Natural killer cell (primary cell): ENCODE results near the gene FKBP15. TPM values are rescaled to one million over a fixed set of nuclear protein-coding genes. Genes with fewer than 3 reads are reported as not detected.

Source experiments
- ATAC-seq, 3 donors: fragments of 150-1000 bp in 2 of 3; fragments of 200-7000 bp in 1 of 3; cut with Tn5 transposase; 1 replicate in 1 of 3; 2 replicates in 2 of 3; pipeline ENCODE4 v1.10.0; 2021; ENCODE audit warnings: mild to moderate bottlenecking in 2 of 3, moderate library complexity in 2 of 3
- DNase-seq, 2 donors: peaks; one replicate each; pipeline versions ENCODE4 v3.0.0 to v3.0.0-alpha.2; 2013 to 2021; ENCODE audit warnings: mixed read lengths in 1 of 2
- H3K27ac ChIP-seq: one replicate; pipeline ENCODE4 v1.5.1; 2013; ENCODE audit warnings: mild to moderate bottlenecking, low read length
- H3K27me3 ChIP-seq: one replicate; pipeline ENCODE4 v1.6.1; 2013; ENCODE audit warnings: low read length; ENCODE audit not compliant: control insufficient read depth, insufficient read depth
- H3K36me3 ChIP-seq: one replicate; pipeline ENCODE4 v1.6.1; 2013; ENCODE audit warnings: low read length; ENCODE audit not compliant: control insufficient read depth, insufficient read depth
- H3K4me1 ChIP-seq: one replicate; pipeline ENCODE4 v1.6.1; 2013; ENCODE audit warnings: low read length; ENCODE audit not compliant: control insufficient read depth, insufficient read depth
- H3K4me3 ChIP-seq: one replicate; pipeline ENCODE4 v1.5.1; 2013; ENCODE audit warnings: low read length
- H3K9me3 ChIP-seq: one replicate; pipeline ENCODE4 v1.6.1; 2013; ENCODE audit warnings: low read length; ENCODE audit not compliant: control insufficient read depth, insufficient read depth
- H3K27ac Mint-ChIP-seq, 2 donors: one replicate each; pipeline ENCODE4 v1.8.0; 2022; ENCODE audit warnings: mild to moderate bottlenecking in 2 of 2, mixed read lengths in 2 of 2, moderate library complexity in 1 of 2
- H3K27me3 Mint-ChIP-seq, 2 donors: one replicate each; pipeline ENCODE4 v1.8.0; 2022; ENCODE audit warnings: low read depth in 2 of 2, mixed read lengths in 2 of 2
- H3K36me3 Mint-ChIP-seq: one replicate; pipeline ENCODE4 v1.8.0; 2022; ENCODE audit warnings: mixed read lengths
- H3K4me1 Mint-ChIP-seq, 2 donors: one replicate each; pipeline ENCODE4 v1.8.0; 2022; ENCODE audit warnings: mixed read lengths in 2 of 2
- H3K4me3 Mint-ChIP-seq: one replicate; pipeline ENCODE4 v1.8.0; 2022; ENCODE audit warnings: mild to moderate bottlenecking, moderate library complexity, mixed read lengths
- H3K9me3 Mint-ChIP-seq, 2 donors: one replicate each; pipeline ENCODE4 v1.8.0; 2022; ENCODE audit warnings: mixed read lengths in 2 of 2
- CTCF ChIP-seq: fragments of 200-600 bp; IDR thresholded peaks from one replicate; pipeline ENCODE4 v1.8.0; 2022; ENCODE audit warnings: antibody characterized with exemption
- whole genome bisulfite sequencing: methylation state at CpG from one replicate; pipeline ENCODE4 v1.1.7; 2013; ENCODE audit warnings: missing lambda C conversion rate; ENCODE audit not compliant: insufficient coverage; 5-methylcytosine and 5-hydroxymethylcytosine counted together
- intact Hi-C: fragments of 100-400 bp; cut with micrococcal nuclease; formaldehyde crosslinking; loops from one replicate; pipeline ENCODE4 v1.14.2; 2022
- total RNA-seq, 4 donors: library from RNA; stranded (reverse); fragments of 120-200 nt in 1 of 4; gene quantifications; one replicate each; pipeline versions ENCODE4 v1.2.3 to v1.2.4, GENCODE V29; 2013 to 2022

The FKBP15 gene
- total RNA-seq, 3 donors from 2014 or later (not counting 1 experiment from before 2014, with no cell fraction given), result 35.0 to 37.9 (median 35.9) TPM

DNA sequence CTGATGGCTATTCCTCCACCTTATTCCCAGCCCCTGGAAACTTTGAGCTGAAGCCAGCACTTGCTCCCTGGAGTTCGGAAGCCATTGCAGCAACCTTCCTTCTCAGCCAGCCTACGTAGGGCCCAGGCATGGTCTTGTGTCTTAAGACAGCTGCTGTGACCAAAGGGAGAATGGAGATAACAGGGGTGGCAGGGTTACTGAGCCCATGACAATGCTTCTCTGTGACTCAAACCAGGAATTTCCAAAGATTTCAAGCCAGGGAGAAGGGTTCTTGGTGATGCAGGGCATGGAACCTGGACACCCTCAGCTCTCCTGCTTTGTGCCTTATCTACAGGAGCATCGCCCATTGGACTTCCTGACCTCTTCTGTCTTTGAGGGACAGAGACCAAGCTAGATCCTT lies 58.1 kb downstream of the FKBP15 start:
- ATAC-seq, result no peak
- WGBS, result 99% methylated on average over 3 of the region's 3 CpGs
- Mint-ChIP-seq H3K27me3 (no peaks in the 10 kb centered on the region), H3K4me3 (no peak overlapping the region), H3K4me1 (peaks cover 0 to 4% of the 10 kb centered on the region in 2 donors), H3K9me3 (no peaks in the 10 kb centered on the region), H3K27ac (no peak overlapping the region), H3K36me3 (no peaks in the 10 kb centered on the region)
- intact Hi-C loops, result loop anchor here (10.0 kb wide), 1 partner anchor 1932 kb away; no protein-coding TSS in a partner anchor
- H3K4me1 ChIP-seq, result no peaks in the 10 kb centered on the region
- H3K27me3 ChIP-seq, result no peaks in the 10 kb centered on the region
- H3K36me3 ChIP-seq, result peaks cover 62% of the 10 kb centered on the region
- TF ChIP-seq CTCF, result no peak
- no peak overlapping the region for H3K27ac ChIP-seq
- H3K4me3 ChIP-seq, result no peak overlapping the region
- no peak for DNase-seq
- no peaks in the 10 kb centered on the region for H3K9me3 ChIP-seq

DNA sequence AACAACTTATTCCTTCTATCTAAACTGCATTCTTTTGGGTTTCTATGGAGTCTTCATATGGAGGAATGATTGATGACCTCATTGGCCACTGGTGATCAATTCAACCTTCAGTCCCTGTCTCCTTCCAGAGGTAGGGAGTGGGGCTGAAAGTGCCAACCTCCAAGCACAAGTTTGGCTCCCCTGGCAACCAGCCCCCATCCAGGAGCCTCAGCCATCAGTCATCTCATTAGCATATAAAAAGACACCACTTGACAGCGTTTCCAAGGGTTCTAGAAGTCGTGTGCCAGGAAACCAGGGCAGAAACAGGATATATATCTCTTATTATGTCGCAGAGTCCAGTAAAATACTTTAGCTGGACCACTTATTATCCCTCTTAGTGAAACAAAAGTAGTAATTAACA lies 60.5 kb downstream of the FKBP15 start:
- WGBS, result 90% methylated on average over 3 of the region's 3 CpGs
- peaks cover 37% of the 10 kb centered on the region for H3K36me3 ChIP-seq
- Mint-ChIP-seq H3K36me3 (no peaks in the 10 kb centered on the region), H3K9me3 (no peaks in the 10 kb centered on the region), H3K4me1 (peaks cover 8 to 12% of the 10 kb centered on the region in 2 donors), H3K4me3 (no peak overlapping the region), H3K27ac (no peak overlapping the region), H3K27me3 (no peaks in the 10 kb centered on the region)
- DNase-seq (no peak), ATAC-seq (no peak)
- H3K4me1 ChIP-seq, result peaks cover 10% of the 10 kb centered on the region
- intact Hi-C loops, result loop anchor here (10.0 kb wide), 1 partner anchor 1934 kb away; no protein-coding TSS in a partner anchor
- H3K27me3 ChIP-seq, result no peaks in the 10 kb centered on the region
- H3K27ac ChIP-seq, result no peak overlapping the region
- H3K4me3 ChIP-seq, result no peak overlapping the region
- H3K9me3 ChIP-seq, result no peaks in the 10 kb centered on the region
- TF ChIP-seq CTCF, result no peak

- Mint-ChIP-seq H3K27me3 (no peaks in the 10 kb centered on the region), H3K4me1 (peaks cover 17 to 19% of the 10 kb centered on the region in 2 donors), H3K36me3 (no peaks in the 10 kb centered on the region), H3K4me3 (no peak overlapping the region), H3K9me3 (no peaks in the 10 kb centered on the region), H3K27ac (no peak overlapping the region)
- no peak overlapping the region for H3K4me3 ChIP-seq
- DNase-seq, result no peak
- no peak for TF ChIP-seq CTCF
- 99% methylated on average over 5 of the region's 5 CpGs for WGBS
- peaks cover 13% of the 10 kb centered on the region for H3K4me1 ChIP-seq
- no peak overlapping the region for H3K27ac ChIP-seq
- no peaks in the 10 kb centered on the region for H3K9me3 ChIP-seq
- ATAC-seq, result no peak
- intact Hi-C loops, result no loop called here
- H3K36me3 ChIP-seq, result peaks cover 23% of the 10 kb centered on the region
- no peaks in the 10 kb centered on the region for H3K27me3 ChIP-seq
Observed at GRCh38 chr9:113158446-113158845, 62.6 kb downstream of the FKBP15 start.

DNA sequence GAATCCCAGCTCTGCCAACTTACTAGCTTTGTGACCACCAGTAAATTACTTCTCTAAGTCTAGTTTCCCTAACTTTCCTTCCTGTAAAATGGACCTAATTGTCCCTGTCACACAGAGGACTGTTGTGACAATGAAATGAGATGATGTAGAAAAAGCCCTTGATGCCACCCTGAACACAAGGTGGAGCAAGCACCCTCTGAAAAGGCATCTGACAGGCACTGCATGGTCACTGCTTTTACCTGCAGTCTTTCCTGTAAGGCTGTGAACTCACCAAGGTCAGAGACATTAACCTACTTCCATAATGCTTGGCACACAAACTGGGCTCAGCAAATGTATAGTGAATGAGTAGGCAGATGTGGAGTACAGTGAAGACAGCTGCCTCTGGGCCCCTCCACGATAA lies 64.2 kb downstream of the FKBP15 start:
- Mint-ChIP-seq H3K27ac (peak overlapping the region in 1 of 2 donors; percentile 33), H3K9me3 (no peaks in the 10 kb centered on the region), H3K36me3 (no peaks in the 10 kb centered on the region), H3K27me3 (peaks cover 0 to 2% of the 10 kb centered on the region in 2 donors), H3K4me3 (no peak overlapping the region), H3K4me1 (peaks cover 25 to 27% of the 10 kb centered on the region in 2 donors)
- Histone ChIP-seq H3K4me1 (peaks cover 13% of the 10 kb centered on the region), H3K36me3 (peaks cover 11% of the 10 kb centered on the region), H3K4me3 (no peak overlapping the region), H3K27ac (no peak overlapping the region), H3K9me3 (no peaks in the 10 kb centered on the region), H3K27me3 (no peaks in the 10 kb centered on the region)
- no peak for TF ChIP-seq CTCF
- no peak for DNase-seq
- intact Hi-C loops, result no loop called here
- no peak for ATAC-seq
- WGBS, result 100% methylated on average over 1 of the region's 1 CpG
